Measurements from ENCODE around the gene FUCA2.
"Not testable (repeated sequence)": the region's sequence is repeated elsewhere in the genome, so short reads cannot be mapped to it uniquely, and the experiment has no call there.

FUCA2 gene

DNA sequence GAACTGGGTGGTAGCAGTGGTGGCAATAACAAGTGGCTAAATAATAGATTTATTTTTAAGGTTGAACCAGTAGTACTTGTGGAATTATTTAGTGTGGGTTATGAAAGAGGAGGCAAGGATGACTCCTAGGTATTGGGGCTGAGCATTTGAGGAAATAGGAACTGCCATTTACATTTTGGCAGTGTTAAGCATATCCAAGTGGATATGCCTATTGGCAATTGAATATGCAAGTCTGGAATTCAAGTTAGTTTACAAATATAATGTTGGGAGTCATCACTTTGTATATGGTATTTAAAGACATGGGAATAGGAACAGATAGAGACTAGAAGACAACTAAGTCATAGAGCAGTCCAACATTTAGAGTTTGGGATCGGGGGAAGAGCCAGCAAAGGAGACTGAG lies 35.0 kb downstream of the FUCA2 start:
- no peak overlapping the region for H3K4me3 ChIP-seq (ENCODE audit: low read depth, low read length)
- TF ChIP-seq, protein P1, sequence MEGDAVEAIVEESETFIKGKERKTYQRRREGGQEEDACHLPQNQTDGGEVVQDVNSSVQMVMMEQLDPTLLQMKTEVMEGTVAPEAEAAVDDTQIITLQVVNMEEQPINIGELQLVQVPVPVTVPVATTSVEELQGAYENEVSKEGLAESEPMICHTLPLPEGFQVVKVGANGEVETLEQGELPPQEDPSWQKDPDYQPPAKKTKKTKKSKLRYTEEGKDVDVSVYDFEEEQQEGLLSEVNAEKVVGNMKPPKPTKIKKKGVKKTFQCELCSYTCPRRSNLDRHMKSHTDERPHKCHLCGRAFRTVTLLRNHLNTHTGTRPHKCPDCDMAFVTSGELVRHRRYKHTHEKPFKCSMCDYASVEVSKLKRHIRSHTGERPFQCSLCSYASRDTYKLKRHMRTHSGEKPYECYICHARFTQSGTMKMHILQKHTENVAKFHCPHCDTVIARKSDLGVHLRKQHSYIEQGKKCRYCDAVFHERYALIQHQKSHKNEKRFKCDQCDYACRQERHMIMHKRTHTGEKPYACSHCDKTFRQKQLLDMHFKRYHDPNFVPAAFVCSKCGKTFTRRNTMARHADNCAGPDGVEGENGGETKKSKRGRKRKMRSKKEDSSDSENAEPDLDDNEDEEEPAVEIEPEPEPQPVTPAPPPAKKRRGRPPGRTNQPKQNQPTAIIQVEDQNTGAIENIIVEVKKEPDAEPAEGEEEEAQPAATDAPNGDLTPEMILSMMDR (IDR thresholded peaks at IDR 0.05; ENCODE audit: low read depth, low read length), result no peak
- in situ Hi-C loops (cut with HindIII; ENCODE audit: low sequenced_read_pairs), result no loop called here
- DNase-seq (ENCODE audit: low read depth, low spot score), result no peak

DNA sequence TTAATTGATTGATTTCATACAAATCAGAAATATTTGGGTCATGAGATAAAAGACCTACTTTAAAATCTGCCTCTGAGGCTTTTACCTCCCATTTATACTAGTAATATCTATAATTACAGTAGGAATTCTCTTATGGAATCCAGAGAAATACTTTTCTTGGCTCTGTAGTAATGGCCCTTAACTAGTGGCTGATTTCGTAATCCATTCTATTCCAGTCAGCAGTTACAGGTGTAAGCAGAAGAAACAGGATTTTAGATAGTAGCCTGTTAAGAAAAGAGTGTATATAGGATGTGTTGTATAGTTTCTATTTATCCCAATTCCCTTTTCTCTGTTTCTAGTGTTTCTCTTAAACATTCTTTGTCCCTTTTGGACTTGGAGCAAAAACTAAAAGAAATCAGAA lies 39.7 kb downstream of the FUCA2 start:
- in situ Hi-C loops (cut with HindIII; ENCODE audit: low sequenced_read_pairs), result no loop called here
- no peak overlapping the region for H3K4me3 ChIP-seq (ENCODE audit: low read depth, low read length)
- DNase-seq (ENCODE audit: low read depth, low spot score), result no peak
- TF ChIP-seq, protein P1 (IDR thresholded peaks at IDR 0.05; ENCODE audit: low read depth, low read length), result no peak

DNA sequence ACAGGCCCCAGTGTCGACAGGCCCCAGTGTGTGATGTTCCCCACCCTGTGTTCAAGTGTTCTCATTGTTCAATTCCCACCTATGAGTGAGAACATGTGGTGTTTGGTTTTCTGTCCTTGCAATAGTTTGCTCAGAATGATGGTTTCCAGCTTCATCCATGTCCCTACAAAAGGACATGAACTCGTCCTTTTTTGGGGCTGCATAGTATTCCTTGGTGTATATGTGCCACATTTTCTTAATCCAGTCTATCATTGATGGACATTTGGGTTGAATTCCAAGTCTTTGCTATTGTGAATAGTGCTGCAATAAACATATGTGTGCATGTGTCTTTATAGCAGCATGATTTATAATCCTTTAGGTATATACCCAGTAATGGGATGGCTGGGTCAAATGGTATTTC lies 42.7 kb downstream of the FUCA2 start:
- in situ Hi-C loops (cut with HindIII; ENCODE audit: low sequenced_read_pairs); H3K4me3 ChIP-seq (ENCODE audit: low read depth, low read length); DNase-seq (ENCODE audit: low read depth, low spot score): not testable (repeated sequence)

DNA sequence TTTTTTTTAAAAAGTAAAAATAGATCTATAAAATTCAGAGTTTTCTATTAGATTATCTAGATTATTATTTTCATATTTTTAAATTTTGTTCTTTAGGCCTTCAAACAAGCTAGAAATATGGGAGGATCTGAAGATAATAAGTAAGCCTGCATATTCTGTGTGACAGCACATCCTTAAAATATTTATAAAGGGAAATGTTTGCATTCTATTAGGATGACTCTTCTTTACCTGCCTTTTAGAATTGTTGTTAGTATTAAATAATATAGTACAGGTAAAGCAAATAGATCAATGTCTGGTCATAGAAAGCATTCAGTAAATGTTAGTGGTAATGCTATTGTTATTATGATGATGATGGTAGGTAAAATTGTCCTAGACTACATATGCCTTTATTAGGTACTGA lies 43.5 kb downstream of the FUCA2 start:
- in situ Hi-C loops (cut with HindIII; ENCODE audit: low sequenced_read_pairs), result no loop called here
- TF ChIP-seq, protein P1 (IDR thresholded peaks at IDR 0.05; ENCODE audit: low read depth, low read length), result no peak
- no peak overlapping the region for H3K4me3 ChIP-seq (ENCODE audit: low read depth, low read length)
- DNase-seq (ENCODE audit: low read depth, low spot score), result no peak

DNA sequence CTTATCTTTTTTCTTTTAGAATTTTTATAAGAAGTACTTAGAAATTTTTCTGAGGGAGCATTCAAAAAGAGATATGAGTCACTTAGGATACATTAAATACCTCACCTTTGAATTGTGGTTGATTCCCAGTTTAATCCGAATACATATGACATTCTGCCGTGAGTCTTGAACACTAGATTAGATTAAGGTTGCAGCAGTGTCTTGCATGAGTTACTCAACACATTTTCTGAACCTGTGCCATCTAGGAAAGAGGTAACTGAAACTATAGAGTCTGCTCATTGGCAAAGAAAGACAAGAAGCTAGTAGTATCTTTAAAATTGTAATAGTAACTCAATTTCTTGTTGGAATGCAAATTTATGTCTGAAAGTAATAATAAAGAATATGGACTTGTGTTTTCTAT lies 46.0 kb downstream of the FUCA2 start:
- no peak overlapping the region for H3K4me3 ChIP-seq (ENCODE audit: low read depth, low read length)
- TF ChIP-seq, protein P1 (IDR thresholded peaks at IDR 0.05; ENCODE audit: low read depth, low read length), result no peak
- in situ Hi-C loops (cut with HindIII; ENCODE audit: low sequenced_read_pairs), result no loop called here
- DNase-seq (ENCODE audit: low read depth, low spot score), result no peak

DNA sequence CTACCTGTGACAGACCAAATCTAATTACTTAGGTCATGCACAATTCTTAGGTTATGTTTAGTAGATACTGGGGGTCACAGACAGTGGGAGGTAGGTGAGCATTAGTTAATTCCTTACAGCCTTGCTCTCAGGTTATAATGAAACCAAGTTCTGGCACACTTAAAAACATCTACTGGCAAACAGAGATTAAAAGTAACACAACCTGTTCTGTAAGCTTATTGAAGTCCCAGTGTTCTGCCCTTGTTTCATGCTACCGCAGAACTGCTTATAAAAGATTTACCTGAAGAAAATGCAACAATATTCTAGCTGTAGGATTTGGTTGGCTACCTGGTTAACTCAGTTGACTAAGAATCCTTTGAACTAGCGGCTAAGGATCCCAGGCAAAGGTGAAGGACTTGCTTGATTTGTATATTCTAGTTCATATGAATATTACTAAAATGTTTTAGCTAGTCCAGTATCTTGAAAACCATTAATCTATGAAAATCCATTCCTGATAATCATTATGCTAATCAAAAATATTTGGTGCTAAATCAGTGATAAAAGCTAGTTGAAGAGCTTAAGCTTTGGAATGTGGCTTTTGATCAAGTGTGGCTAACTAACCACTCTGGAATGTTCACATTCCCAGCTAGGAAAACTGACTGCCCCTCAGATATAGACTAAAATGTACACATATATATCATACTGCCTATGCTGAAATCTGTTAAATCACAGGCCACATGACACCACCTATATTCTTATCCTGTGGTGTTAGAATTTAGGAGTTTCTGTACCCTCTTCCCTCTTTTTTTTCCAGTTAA lies 53.8 kb downstream of the FUCA2 start:
- H3K4me3 ChIP-seq (ENCODE audit: low read depth, low read length), result no peak overlapping the region
- in situ Hi-C loops (cut with HindIII; ENCODE audit: low sequenced_read_pairs), result no loop called here
- peak; percentile 8 for DNase-seq (ENCODE audit: low read depth, low spot score)
- TF ChIP-seq, protein P1 (IDR thresholded peaks at IDR 0.05; ENCODE audit: low read depth, low read length), result no peak

DNA sequence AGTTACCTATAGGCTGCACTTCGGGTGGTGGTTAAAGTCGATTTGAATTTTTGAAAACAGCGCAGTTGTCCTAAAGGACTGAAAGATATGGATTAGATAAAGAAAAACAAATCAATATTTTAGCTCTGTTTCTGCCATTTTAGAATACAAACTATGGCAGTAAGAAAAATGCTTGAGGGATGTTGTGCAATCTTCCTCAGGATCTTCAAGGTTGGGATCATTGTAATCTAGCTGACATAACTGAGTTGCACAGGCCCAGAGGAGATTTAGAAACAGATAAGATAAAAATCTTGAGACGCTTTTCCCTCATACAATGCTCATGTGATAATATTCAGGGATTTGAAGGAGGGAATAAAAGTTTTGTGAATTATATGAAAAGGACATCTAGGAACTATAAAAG lies 60.0 kb downstream of the FUCA2 start:
- TF ChIP-seq, protein P1 (IDR thresholded peaks at IDR 0.05; ENCODE audit: low read depth, low read length), result no peak
- H3K4me3 ChIP-seq (ENCODE audit: low read depth, low read length), result peak overlapping the region; percentile 93
- in situ Hi-C loops (cut with HindIII; ENCODE audit: low sequenced_read_pairs), result no loop called here
- no peak for DNase-seq (ENCODE audit: low read depth, low spot score)
